Neural progenitor cell (in vitro differentiated cells): ENCODE measurements around the gene FKBP9. TPM values are rescaled to one million over a fixed set of nuclear protein-coding genes. Genes with fewer than 3 reads are reported as not detected.
"Not testable (repeated sequence)": the region's sequence is repeated elsewhere in the genome, so short reads cannot be mapped to it uniquely, and the experiment has no call there.

ENCODE experiments used
- DNase-seq: peaks from one replicate; pipeline ENCODE4 v3.0.0-alpha.2; 2016; ENCODE audit warnings: low spot score
- H2AFZ ChIP-seq: fragments of 200-600 bp; sonication (generic); replicated peaks from 2 replicates; pipeline ENCODE4 v1.6.1; 2016; ENCODE audit warnings: antibody characterized with exemption
- H3F3A ChIP-seq: fragments of 200-600 bp; sonication (generic); 2 replicates; pipeline ENCODE4 v1.6.1; 2016; ENCODE audit warnings: antibody characterized with exemption, low read depth
- H3K27ac ChIP-seq: fragments of 200-600 bp; sonication (generic); 2 replicates; pipeline ENCODE4 v1.5.1; 2016; ENCODE audit warnings: mild to moderate bottlenecking
- H3K27me3 ChIP-seq: fragments of 200-600 bp; sonication (generic); 2 replicates; pipeline ENCODE4 v1.6.1; 2016; ENCODE audit warnings: mild to moderate bottlenecking, moderate library complexity
- H3K36me3 ChIP-seq: fragments of 200-600 bp; sonication (generic); 2 replicates; pipeline ENCODE4 v1.5.1; 2016
- H3K4me1 ChIP-seq: fragments of 200-600 bp; sonication (generic); 2 replicates; pipeline ENCODE4 v1.6.1; 2016; ENCODE audit warnings: mixed run types
- H3K4me2 ChIP-seq: fragments of 200-600 bp; sonication (generic); 2 replicates; pipeline ENCODE4 v1.6.1; 2016
- H3K4me3 ChIP-seq: fragments of 200-600 bp; sonication (generic); 2 replicates; pipeline ENCODE4 v1.5.1; 2016
- H3K79me2 ChIP-seq: fragments of 200-600 bp; sonication (generic); 2 replicates; pipeline ENCODE4 v1.6.1; 2016; ENCODE audit warnings: low read depth
- H3K9ac ChIP-seq: fragments of 200-600 bp; sonication (generic); 2 replicates; pipeline ENCODE4 v1.6.1; 2016
- H3K9me3 ChIP-seq: fragments of 200-600 bp; sonication (generic); 2 replicates; pipeline ENCODE4 v1.5.1; 2016; ENCODE audit warnings: low read depth
- H4K20me1 ChIP-seq: fragments of 200-600 bp; sonication (generic); 2 replicates; pipeline ENCODE4 v1.6.1; 2016; ENCODE audit warnings: low read depth
- H3K27ac Mint-ChIP-seq: 3 replicates; pipeline ENCODE4 v1.8.0; 2021; ENCODE audit warnings: mixed read lengths
- H3K27me3 Mint-ChIP-seq: 2 replicates; pipeline ENCODE4 v1.8.0; 2022; ENCODE audit warnings: low read depth, mild to moderate bottlenecking, inconsistent platforms, moderate library complexity, mixed read lengths; ENCODE audit not compliant: insufficient read depth
- H3K36me3 Mint-ChIP-seq: 3 replicates; pipeline ENCODE4 v1.8.0; 2021; ENCODE audit warnings: mixed read lengths
- H3K4me1 Mint-ChIP-seq: 3 replicates; pipeline ENCODE4 v1.8.0; 2021; ENCODE audit warnings: mixed read lengths
- H3K4me3 Mint-ChIP-seq: 3 replicates; pipeline ENCODE4 v1.8.0; 2021; ENCODE audit warnings: mild to moderate bottlenecking, moderate library complexity, mixed read lengths
- H3K9me3 Mint-ChIP-seq: 3 replicates; pipeline ENCODE4 v1.8.0; 2020; ENCODE audit warnings: mixed read lengths
- CTCF ChIP-seq: fragments of 200-600 bp; sonication (generic); IDR thresholded peaks from 2 replicates; pipeline ENCODE4 v1.5.1; 2017; ENCODE audit warnings: antibody characterized with exemption, mild to moderate bottlenecking
- EZH2 ChIP-seq: fragments of 200-600 bp; sonication (generic); IDR thresholded peaks from 2 replicates; pipeline ENCODE4 v1.6.1; 2017; ENCODE audit warnings: antibody characterized with exemption, mild to moderate bottlenecking, moderate library complexity
- EZH2phosphoT487 ChIP-seq: fragments of 200-600 bp; sonication (generic); IDR thresholded peaks from 2 replicates; pipeline ENCODE4 v1.6.1; 2017; ENCODE audit warnings: antibody characterized with exemption
- total RNA-seq: library from RNA; depleted of rRNA; stranded (reverse); fragments of >200 nt; gene quantifications from 2 replicates; pipeline ENCODE4 v1.2.3, GENCODE V29; 2015; ENCODE audit warnings: low replicate concordance

The FKBP9 gene
- total RNA-seq, 1 donor from 2014 or later: 24.4 TPM

GRCh38 chr7:32952876-32953275 is 4.4 kb upstream of the FKBP9 start:
- H3F3A ChIP-seq: peaks cover 2% of the 10 kb centered on the region
- H3K27me3 ChIP-seq: peaks cover 56% of the 10 kb centered on the region
- DNase-seq: no peak
- H3K79me2 ChIP-seq: no peaks in the 10 kb centered on the region
- peaks cover under 1% of the 10 kb centered on the region for H3K4me1 Mint-ChIP-seq
- H3K9ac ChIP-seq: no peak overlapping the region
- no peak overlapping the region for H3K4me3 ChIP-seq
- peaks cover 1% of the 10 kb centered on the region for H3K4me1 ChIP-seq
- H3K4me2 ChIP-seq: no peak overlapping the region
- H3K9me3 ChIP-seq: no peaks in the 10 kb centered on the region
- TF ChIP-seq EZH2: no peak
- no peak for TF ChIP-seq EZH2phosphoT487
- no peak for TF ChIP-seq CTCF
- H2AFZ ChIP-seq: no peak overlapping the region
- H3K36me3 ChIP-seq: no peaks in the 10 kb centered on the region
- peaks cover 15% of the 10 kb centered on the region for H3K27me3 Mint-ChIP-seq
- H4K20me1 ChIP-seq: no peaks in the 10 kb centered on the region
- no peak overlapping the region for H3K27ac ChIP-seq
- no peaks in the 10 kb centered on the region for H3K9me3 Mint-ChIP-seq
- no peaks in the 10 kb centered on the region for H3K36me3 Mint-ChIP-seq
- H3K4me3 Mint-ChIP-seq: no peak overlapping the region
- H3K27ac Mint-ChIP-seq: no peak overlapping the region

GRCh38 chr7:32958046-32959025 is 1.1 kb downstream of the FKBP9 start:
- Histone ChIP-seq H3F3A (peaks cover 11% of the 10 kb centered on the region), H3K79me2 (no peaks in the 10 kb centered on the region), H3K27ac (no peak overlapping the region), H3K36me3 (no peaks in the 10 kb centered on the region), H4K20me1 (no peaks in the 10 kb centered on the region), H3K27me3 (peaks cover 24% of the 10 kb centered on the region), H3K4me3 (peak overlapping the region; percentile 67), H2AFZ (peak overlapping the region; percentile 91), H3K4me1 (peaks cover 5% of the 10 kb centered on the region), H3K4me2 (peak overlapping the region; percentile 74), H3K9ac (no peak overlapping the region), H3K9me3 (no peaks in the 10 kb centered on the region)
- TF ChIP-seq EZH2: no peak
- H3K27ac Mint-ChIP-seq: peak overlapping the region; percentile 23
- peaks cover 3% of the 10 kb centered on the region for H3K4me1 Mint-ChIP-seq
- no peak for DNase-seq
- H3K9me3 Mint-ChIP-seq: peaks cover 7% of the 10 kb centered on the region
- H3K4me3 Mint-ChIP-seq: peak overlapping the region; percentile 83
- peaks cover 8% of the 10 kb centered on the region for H3K27me3 Mint-ChIP-seq
- peaks cover 4% of the 10 kb centered on the region for H3K36me3 Mint-ChIP-seq

GRCh38 chr7:32963880-32964301 is 6.7 kb downstream of the FKBP9 start:
- not testable (repeated sequence) for H4K20me1 ChIP-seq, H3K4me1 Mint-ChIP-seq, DNase-seq, H3K27me3 Mint-ChIP-seq, H3K27ac Mint-ChIP-seq, H2AFZ ChIP-seq, H3K36me3 ChIP-seq, H3K36me3 Mint-ChIP-seq, H3K4me3 ChIP-seq, H3K9me3 ChIP-seq, H3F3A ChIP-seq, H3K4me2 ChIP-seq, H3K27ac ChIP-seq, H3K79me2 ChIP-seq, H3K4me3 Mint-ChIP-seq, H3K4me1 ChIP-seq, H3K9ac ChIP-seq, H3K27me3 ChIP-seq, H3K9me3 Mint-ChIP-seq

GRCh38 chr7:32964461-32965159 is 7.4 kb downstream of the FKBP9 start:
- H3K4me3 ChIP-seq, H3K27ac Mint-ChIP-seq, H3K79me2 ChIP-seq, H3K4me1 Mint-ChIP-seq, H3K36me3 Mint-ChIP-seq, H3K9me3 ChIP-seq, H3K27ac ChIP-seq, H3K27me3 Mint-ChIP-seq, H4K20me1 ChIP-seq, H3K36me3 ChIP-seq, H3K27me3 ChIP-seq, H3K9ac ChIP-seq, H3K4me1 ChIP-seq, DNase-seq, H3K4me2 ChIP-seq, H3F3A ChIP-seq, H2AFZ ChIP-seq, H3K9me3 Mint-ChIP-seq, H3K4me3 Mint-ChIP-seq: not testable (repeated sequence)
- peak; percentile 36 for TF ChIP-seq CTCF

GRCh38 chr7:32966489-32967267 is 9.4 kb downstream of the FKBP9 start:
- not testable (repeated sequence) for H3K36me3 ChIP-seq, H3F3A ChIP-seq, H3K9me3 Mint-ChIP-seq, H3K4me3 Mint-ChIP-seq, H3K4me1 Mint-ChIP-seq, H3K4me3 ChIP-seq, H3K9ac ChIP-seq, DNase-seq, H3K4me2 ChIP-seq, H3K9me3 ChIP-seq, H3K4me1 ChIP-seq, H3K27ac ChIP-seq, H3K27me3 Mint-ChIP-seq, H3K79me2 ChIP-seq, H3K27ac Mint-ChIP-seq, H3K36me3 Mint-ChIP-seq, H3K27me3 ChIP-seq, H4K20me1 ChIP-seq, H2AFZ ChIP-seq

- not testable (repeated sequence) for H3F3A ChIP-seq, H3K27ac Mint-ChIP-seq, H3K9me3 ChIP-seq, H3K4me2 ChIP-seq, H3K27ac ChIP-seq, H2AFZ ChIP-seq, H3K36me3 ChIP-seq, H3K9ac ChIP-seq, H3K27me3 Mint-ChIP-seq, H3K4me1 ChIP-seq, DNase-seq, H3K9me3 Mint-ChIP-seq, H3K79me2 ChIP-seq, H3K4me1 Mint-ChIP-seq, H3K4me3 ChIP-seq, H3K4me3 Mint-ChIP-seq, H4K20me1 ChIP-seq, H3K36me3 Mint-ChIP-seq, H3K27me3 ChIP-seq
Measured at GRCh38 chr7:32967268-32967582, 10.0 kb downstream of the FKBP9 start.
